OCI-LY1 (cell line): ENCODE data around the gene ADAMTS14.

Source experiments
- EZH2 ChIP-seq: fragments of 200-600 bp; sonication (generic), shearing (Covaris generic); IDR thresholded peaks from 2 replicates; pipeline ENCODE4 v1.8.0; 2017; ENCODE audit warnings: borderline replicate concordance, mixed run types, mild to moderate bottlenecking, antibody characterized with exemption, low read length, moderate library complexity, mixed read lengths
- TF ChIP-seq, protein P1 (sequence below): fragments of 200-600 bp; sonication (generic), shearing (Covaris generic); IDR thresholded peaks from 2 replicates; pipeline ENCODE4 v1.5.1; 2017; ENCODE audit warnings: mild to moderate bottlenecking, antibody characterized with exemption, low read length, moderate library complexity, mixed read lengths

- TF ChIP-seq, protein P1, sequence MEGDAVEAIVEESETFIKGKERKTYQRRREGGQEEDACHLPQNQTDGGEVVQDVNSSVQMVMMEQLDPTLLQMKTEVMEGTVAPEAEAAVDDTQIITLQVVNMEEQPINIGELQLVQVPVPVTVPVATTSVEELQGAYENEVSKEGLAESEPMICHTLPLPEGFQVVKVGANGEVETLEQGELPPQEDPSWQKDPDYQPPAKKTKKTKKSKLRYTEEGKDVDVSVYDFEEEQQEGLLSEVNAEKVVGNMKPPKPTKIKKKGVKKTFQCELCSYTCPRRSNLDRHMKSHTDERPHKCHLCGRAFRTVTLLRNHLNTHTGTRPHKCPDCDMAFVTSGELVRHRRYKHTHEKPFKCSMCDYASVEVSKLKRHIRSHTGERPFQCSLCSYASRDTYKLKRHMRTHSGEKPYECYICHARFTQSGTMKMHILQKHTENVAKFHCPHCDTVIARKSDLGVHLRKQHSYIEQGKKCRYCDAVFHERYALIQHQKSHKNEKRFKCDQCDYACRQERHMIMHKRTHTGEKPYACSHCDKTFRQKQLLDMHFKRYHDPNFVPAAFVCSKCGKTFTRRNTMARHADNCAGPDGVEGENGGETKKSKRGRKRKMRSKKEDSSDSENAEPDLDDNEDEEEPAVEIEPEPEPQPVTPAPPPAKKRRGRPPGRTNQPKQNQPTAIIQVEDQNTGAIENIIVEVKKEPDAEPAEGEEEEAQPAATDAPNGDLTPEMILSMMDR: no peak
- no peak for TF ChIP-seq EZH2
These were observed 76.7 kb downstream of the ADAMTS14 start for GRCh38 chr10:70748801-70749573.
